Activated T-helper 9 cell treated with anti-CD3 and anti-CD28 coated beads, Interleukin-2, amount 50 U/mL, for 16 hours (primary cell): ENCODE results near the gene INF2.
"Not testable (repeated sequence)": the region's sequence is repeated elsewhere in the genome, so short reads cannot be mapped to it uniquely, and the experiment has no call there.

Source experiments
- DNase-seq: peaks from one replicate; pipeline ENCODE4 v3.0.0-alpha.2; 2020; ENCODE audit warnings: low read depth

The INF2 gene

DNA sequence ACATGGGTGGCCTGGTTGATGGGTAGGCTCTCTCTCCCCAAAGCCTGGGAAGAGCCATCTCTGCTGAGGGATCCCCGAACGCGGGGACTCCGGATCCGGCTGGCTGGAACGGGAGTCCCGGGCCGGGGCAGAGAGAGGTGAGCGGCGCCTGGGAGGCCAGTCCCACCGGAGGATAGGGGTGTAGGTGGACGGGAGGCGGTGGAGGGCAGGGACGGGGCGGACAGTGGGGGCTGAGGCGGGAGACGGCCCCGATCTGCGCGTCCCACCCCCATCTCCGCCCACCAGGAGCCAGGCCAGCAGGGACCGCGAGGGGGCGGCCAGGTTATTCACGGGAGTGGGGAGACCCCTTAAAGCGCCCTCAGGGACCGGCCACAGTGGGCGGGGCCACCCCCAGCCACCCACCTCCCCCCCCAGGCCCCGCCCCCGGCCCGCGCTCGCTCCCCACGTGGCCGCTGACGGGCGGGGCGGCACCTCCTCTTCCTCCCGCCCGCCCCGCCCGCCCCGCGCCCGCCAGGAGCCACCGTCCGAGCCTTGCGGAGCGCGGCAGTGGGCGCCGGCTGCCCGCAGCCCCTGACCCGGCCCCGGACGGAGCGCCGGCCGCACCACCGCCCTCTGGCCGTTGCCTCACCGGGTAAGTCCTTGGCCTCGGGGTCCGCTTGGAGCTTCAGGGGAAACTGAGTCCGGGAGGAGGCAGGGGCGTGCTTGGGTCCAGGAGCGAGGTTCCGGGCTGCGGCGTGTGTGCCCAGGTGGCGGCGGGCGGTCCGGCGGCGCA is at the start of gene INF2:
TSS of gene INF2 (plus strand) at position 510 of the 772 bp plus-strand sequence. CDS start 11,748 bp downstream, outside the sequence.
- DNase-seq = peak; percentile 48

DNA sequence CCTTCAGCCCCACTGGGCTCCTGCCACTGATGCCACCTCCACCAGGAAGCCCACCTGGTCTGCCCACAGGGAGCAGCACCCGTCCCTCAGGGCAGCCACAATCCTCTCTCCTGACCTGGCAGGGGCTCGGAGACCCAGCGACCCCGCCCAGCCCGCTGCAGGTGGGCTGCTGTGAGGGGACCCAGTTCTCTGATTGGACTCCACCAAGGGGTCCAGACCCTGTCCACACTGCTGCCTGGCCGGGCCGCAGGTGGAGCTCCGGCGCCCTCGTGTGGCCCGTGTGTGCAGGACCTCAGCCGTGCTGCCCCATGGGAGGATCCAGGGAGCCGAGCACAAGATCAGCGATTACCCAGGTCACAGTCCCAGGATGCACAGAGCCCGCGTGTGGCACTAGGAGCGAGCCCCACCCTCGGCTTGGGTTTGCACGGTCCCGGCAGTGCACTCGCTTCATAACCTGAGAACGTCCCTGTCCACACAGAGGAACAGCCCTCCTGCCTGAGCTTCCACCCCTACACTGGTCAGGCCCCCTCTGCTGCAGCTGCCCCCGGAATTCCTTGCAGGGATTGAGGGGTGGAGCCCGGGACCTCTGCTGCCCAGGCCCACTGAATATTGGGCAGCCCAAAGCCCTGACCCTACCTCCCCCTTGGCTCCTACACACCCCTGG is 49.4 kb upstream of the INF2 start:
- peak; percentile 17 for DNase-seq

- DNase-seq = no peak
Measured at GRCh38 chr14:104640681-104641080, 48.7 kb upstream of the INF2 start.

GRCh38 chr14:104641753-104642539 is 47.5 kb upstream of the INF2 start:
- no peak for DNase-seq

GRCh38 chr14:104642540-104642868 is 46.9 kb upstream of the INF2 start:
- no peak for DNase-seq

DNA sequence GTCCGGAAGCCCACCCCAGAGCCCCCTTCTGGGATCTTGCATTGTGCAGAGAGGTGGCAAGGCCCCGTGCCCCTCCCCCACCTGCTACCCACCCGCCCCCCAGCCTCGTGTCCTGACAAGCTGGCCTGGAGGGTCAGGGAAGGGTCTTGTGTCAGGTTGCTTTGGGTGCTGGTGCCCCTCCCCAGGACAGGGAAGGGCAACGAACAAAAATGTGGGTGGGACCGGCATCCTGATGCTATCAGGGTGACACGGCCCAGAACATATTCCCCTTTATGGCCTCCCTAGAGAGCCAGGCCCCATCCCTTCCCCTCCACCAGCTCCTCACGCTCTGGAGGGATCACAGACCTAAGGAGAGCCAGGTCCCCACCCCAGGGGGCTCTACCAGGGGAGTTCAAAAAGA is 46.1 kb upstream of the INF2 start:
- DNase-seq = no peak

DNA sequence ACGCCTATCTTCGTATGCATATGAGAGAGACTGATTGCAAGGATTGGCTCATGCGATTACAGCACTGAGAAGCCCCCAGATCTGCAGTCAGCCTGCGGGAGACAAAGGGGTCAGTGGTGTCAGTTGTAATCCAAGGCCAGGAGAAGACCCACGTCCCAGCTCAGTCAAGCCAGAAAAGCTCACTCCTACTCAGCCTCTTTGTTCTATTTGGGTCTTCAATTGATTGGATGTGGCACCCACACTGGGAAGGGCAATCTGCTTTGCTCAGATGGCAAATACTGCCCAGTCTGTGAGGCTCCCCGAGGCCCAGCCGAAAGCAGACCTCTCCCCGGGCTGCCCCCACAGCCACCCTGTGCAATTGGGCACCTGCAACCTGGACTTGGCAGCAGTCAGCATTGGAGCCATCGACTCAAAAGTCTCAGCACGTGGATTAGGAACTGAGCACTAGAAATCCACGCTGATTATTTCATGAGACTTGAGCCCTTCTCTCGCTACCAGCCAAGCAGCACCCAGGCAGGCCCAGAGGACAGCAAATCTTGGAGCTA is 45.3 kb upstream of the INF2 start:
- DNase-seq = no peak

- no peak for DNase-seq
Measured at GRCh38 chr14:104644656-104645378, 44.6 kb upstream of the INF2 start.

- DNase-seq = no peak
Measured at GRCh38 chr14:104647467-104648043, 41.9 kb upstream of the INF2 start.

DNA sequence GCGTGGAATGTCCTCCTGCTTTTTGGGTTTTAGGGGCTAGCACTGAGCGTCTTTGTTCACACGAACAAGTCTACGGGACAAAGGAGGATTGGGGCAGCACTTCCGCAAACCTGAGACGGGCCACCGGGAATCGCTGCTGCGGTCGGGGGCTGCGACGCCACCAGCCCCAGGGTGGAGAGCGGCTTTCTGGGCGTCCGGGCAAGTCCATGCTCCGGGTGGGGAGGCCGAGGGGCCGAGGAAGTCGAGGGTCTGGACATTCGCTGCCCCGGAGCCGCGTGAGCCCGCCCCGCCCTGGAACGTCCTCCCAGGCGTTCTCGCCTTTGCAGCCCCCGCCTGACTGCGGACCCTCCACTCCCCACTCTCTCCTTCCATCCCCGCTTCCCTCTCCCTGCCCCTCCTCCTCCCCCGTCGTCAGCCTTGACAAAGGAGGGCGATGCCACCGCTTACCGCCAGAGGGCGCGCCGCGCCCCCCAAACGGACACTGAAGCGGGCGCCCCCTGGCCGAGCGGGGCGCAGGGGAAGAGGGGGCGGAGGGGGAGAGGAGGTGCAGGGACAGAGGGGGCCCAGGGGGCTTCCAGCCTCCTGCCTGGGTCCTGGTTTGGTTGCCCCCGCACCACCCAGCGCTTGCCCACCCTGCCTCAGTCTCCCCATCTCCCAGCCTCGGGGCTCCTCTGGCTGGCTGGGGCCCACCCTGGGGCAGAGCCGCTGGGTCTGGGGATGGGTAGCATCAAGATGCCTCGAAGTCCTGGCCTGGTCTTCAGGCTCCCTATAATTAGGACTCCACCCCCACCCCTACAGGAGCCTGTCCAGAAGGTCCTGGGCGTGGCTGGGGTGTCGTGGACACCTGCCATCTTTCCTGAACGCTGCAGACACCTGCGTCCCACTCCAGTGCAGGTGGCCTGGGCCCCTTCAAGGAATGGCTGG is 39.1 kb upstream of the INF2 start:
- peak; percentile 45 for DNase-seq

GRCh38 chr14:104650981-104651875 is 38.2 kb upstream of the INF2 start:
- no peak for DNase-seq

DNA sequence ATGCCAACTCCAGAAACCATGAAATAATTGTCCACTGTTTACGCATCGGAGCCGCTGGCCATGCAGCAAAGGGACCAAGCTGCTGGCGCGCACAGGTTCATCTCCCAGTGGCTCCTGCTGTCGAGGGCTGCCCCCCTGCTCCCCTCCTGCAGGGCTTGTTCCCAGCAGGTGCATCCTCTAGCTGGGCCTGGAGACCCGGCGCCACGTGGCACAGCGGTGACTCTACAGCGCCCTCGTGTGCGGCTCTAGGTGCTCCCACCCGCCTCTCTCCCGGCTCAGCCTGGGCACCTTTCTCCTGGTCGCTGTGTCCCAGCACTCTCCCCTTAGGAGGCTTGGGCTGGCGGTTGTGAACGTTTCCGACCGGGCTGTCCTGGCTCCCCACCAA is 37.5 kb upstream of the INF2 start:
- DNase-seq = no peak

- DNase-seq = no peak
Measured at GRCh38 chr14:104652386-104652785, 37.0 kb upstream of the INF2 start.

DNA sequence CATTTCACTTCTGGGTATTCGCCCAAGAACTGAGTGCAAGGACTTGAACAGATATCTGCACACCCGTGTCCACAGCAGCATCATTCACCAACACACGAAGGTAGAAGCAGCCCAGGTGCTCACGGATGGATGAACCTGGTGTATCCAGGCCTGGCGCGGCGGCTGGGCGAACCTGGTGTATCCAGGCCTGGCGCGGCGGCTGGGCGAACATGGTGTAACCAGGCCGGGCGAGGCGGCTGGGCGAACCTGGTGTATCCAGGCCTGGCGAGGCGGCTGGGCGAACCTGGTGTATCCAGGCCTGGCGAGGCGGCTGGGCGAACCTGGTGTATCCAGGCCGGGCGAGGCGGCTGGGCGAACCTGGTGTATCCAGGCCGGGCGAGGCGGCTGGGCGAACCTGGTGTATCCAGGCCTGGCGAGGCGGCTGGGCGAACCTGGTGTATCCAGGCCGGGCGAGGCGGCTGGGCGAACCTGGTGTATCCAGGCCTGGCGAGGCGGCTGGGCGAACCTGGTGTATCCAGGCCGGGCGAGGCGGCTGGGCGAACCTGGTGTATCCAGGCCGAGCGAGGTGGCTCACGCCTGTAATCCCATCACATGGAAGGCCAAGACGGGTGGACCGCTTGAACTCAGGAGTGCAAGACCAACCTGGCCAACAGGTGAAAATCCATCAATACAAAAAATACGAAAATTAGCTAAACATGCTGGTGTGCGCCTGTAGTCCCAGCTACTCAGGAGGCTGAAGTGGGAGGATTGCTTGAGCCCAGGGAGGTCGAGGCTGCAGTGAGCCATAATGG is 36.1 kb upstream of the INF2 start:
- not testable (repeated sequence) for DNase-seq

GRCh38 chr14:104654119-104654518 is 35.3 kb upstream of the INF2 start:
- DNase-seq = no peak

DNA sequence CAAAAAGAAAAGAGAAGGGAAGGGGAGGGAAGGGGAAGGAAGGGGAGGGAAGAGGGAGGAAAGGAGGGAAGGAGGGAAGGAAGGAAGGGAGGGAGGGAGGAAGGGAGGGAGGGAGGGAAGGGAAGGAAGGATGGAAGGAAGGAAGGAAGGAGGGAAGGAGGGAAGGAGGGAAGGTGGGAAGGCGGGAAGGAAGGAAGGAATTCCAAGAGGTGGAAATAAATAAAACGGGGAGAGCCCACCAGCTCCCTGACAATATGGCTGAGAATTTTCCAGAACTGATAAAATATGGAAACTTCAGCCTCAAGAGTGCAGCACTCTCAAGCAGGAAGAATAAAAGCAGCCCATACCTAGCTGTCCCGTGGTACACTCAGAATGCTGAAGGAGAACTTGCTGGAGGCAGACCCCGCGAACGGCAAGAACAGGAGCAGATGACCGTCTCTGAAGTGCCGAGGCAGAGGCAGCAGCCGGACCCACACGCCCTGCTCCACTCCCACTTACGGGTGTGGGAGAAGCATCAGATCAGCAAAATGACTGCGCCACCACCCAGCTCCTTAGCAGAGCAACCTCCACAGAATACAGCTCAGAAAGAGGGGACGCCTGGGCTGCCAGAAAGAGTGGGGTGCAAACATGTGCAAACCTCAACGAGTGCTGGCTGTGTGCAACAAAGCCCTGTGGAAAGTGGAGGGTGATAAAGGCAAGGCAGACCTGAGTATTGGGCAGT is 34.1 kb upstream of the INF2 start:
- DNase-seq = no peak

DNA sequence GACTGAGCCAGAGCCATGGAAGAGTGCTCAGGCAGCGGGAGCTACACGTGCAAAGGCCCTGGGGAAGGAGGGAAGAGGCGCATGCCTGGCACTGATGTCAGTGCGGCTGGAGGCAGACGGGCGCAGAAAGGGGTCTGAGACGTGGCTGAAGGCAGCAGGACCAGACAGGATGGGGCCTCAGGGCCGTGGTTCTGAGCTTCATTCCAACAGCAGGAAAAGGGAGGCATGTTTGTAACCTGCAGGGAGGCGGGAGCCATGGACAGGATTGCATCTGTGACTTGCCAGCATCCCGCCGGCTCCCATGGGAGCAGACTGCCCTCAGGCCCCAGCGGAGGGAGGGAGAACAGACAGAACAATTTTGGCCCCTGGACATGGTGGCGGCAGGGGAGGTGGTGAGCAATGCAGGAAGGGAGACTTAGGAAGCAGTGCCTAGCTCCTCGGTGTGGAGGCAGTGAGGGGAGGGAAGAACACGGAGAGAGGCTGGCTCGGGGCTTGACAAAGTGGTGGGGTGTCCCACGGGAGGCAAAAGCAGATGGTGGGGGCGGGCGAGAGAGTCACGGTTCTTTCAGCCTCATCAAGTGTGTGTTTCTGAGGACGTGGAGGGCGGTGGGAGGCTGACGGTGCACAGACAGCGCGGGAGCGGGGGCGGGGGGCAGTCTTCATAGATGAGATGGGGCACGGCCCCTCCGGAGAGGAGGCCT is 33.3 kb upstream of the INF2 start:
- DNase-seq = no peak
